ENCODE data around the gene IFNG-AS1.

GRCh38 chr12:68020049-68020448, 30.8 kb downstream of the IFNG-AS1 start:
- TF ChIP-seq ZNF544 (tag by site-specific recombination; IDR thresholded peaks at IDR 0.05): no peak
- no peak for TF ChIP-seq ZNF404 (tag by site-specific recombination; IDR thresholded peaks at IDR 0.05)
- no peak for TF ChIP-seq YY1 (tag by site-specific recombination; IDR thresholded peaks at IDR 0.05)
- no peak for TF ChIP-seq ZNF362 (tag by site-specific recombination; IDR thresholded peaks at IDR 0.05)
- TF ChIP-seq ZNF140 (tag by site-specific recombination; IDR thresholded peaks at IDR 0.05): no peak
- TF ChIP-seq CTCF (tag by site-specific recombination; IDR thresholded peaks at IDR 0.05): no peak
- TF ChIP-seq TCF7L2 (IDR thresholded peaks at IDR 0.05; ENCODE audit: borderline replicate concordance, low read depth, low read length): no peak
- TF ChIP-seq ZBTB7A (tag by site-specific recombination; IDR thresholded peaks at IDR 0.05; ENCODE audit: low read depth): no peak
- TF ChIP-seq ZFHX2 (tag by site-specific recombination; conservative IDR thresholded peaks at IDR 0.05): no peak
- TF ChIP-seq ZNF747 (tag by site-specific recombination; IDR thresholded peaks at IDR 0.05): no peak
- TF ChIP-seq BCL11A (tag by site-specific recombination; IDR thresholded peaks at IDR 0.05; ENCODE audit: low read depth): no peak
- TF ChIP-seq ZNF654 (tag by site-specific recombination; IDR thresholded peaks at IDR 0.05; ENCODE audit: low read depth): no peak
- TF ChIP-seq ZNF274 (IDR thresholded peaks at IDR 0.05; ENCODE audit: low read length): no peak
- TF ChIP-seq ZNF274 (tag by site-specific recombination; IDR thresholded peaks at IDR 0.05; ENCODE audit: borderline replicate concordance): no peak
